Breast epithelium (tissue), 4 donors: Measurements from ENCODE around the gene STAB2. TPM values are rescaled to one million over a fixed set of nuclear protein-coding genes. Genes with fewer than 3 reads are reported as not detected.

Experiments used
- DNase-seq, 2 donors: peaks; one replicate each; pipeline ENCODE4 v3.0.0-alpha.2; 2019; ENCODE audit warnings: low spot score in 2 of 2
- H3K27ac ChIP-seq, 2 donors: fragments of 200-600 bp; sonication (generic) in 1 of 2; one replicate each; pipeline ENCODE4 v1.5.1; 2016 to 2019; ENCODE audit warnings: mild to moderate bottlenecking in 1 of 2
- H3K27me3 ChIP-seq, 2 donors: fragments of 200-600 bp; sonication (generic) in 1 of 2; one replicate each; pipeline versions ENCODE4 v1.5.1 to v1.6.0; 2017 to 2019; ENCODE audit warnings: control low read depth in 1 of 2, mild to moderate bottlenecking in 1 of 2
- H3K36me3 ChIP-seq: fragments of 200-600 bp; one replicate; pipeline ENCODE4 v1.5.1; 2019
- H3K4me1 ChIP-seq, 2 donors: fragments of 200-600 bp; sonication (generic); one replicate each; pipeline ENCODE4 v1.5.1; 2016 to 2019; ENCODE audit warnings: control low read depth in 1 of 2
- H3K4me3 ChIP-seq, 3 donors: fragments of 200-600 bp; sonication (generic); 1 replicate in 2 of 3; 2 replicates in 1 of 3; pipeline ENCODE4 v1.5.1; 2016 to 2019; ENCODE audit warnings: mild to moderate bottlenecking in 3 of 3, moderate library complexity in 2 of 3
- H3K9me3 ChIP-seq, 2 donors: fragments of 200-600 bp; sonication (generic) in 1 of 2; one replicate each; pipeline ENCODE4 v1.5.1; 2016 to 2019; ENCODE audit warnings: control low read depth in 1 of 2
- CTCF ChIP-seq, 3 donors: fragments of 450-650 bp; IDR thresholded peaks; one replicate each; pipeline ENCODE4 v1.5.1; 2016 to 2017; ENCODE audit warnings: antibody characterized with exemption in 3 of 3, mild to moderate bottlenecking in 3 of 3, moderate library complexity in 3 of 3
- POLR2A ChIP-seq: fragments of 450-650 bp; IDR thresholded peaks from one replicate; pipeline ENCODE4 v1.6.1; 2016; ENCODE audit warnings: antibody characterized with exemption, mild to moderate bottlenecking, moderate library complexity
- POLR2AphosphoS5 ChIP-seq, 3 donors: sonication (generic); formaldehyde crosslinking; IDR thresholded peaks; one replicate each; pipeline ENCODE4 v1.6.1; 2017; ENCODE audit warnings: antibody characterized with exemption in 3 of 3
- intact Hi-C: fragments of 100-400 bp; cut with DNase I; formaldehyde crosslinking; loops from one replicate; pipeline ENCODE4 v1.15.1; 2023; ENCODE audit warnings: low total_unique reads
- total RNA-seq, 3 donors: library from RNA; depleted of rRNA; stranded (reverse); fragments of >200 nt; gene quantifications; one replicate each; pipeline ENCODE4 v1.1.0, GENCODE V29; 2016

Gene STAB2
- total RNA-seq, 3 donors from 2014 or later: under 0.01 to 2.5 (median 0.16) TPM

GRCh38 chr12:103794309-103795213 lies 207.5 kb downstream of the STAB2 start:
- DNase-seq: no peak
- TF ChIP-seq CTCF (IDR thresholded peaks at IDR 0.05) (no peak), POLR2AphosphoS5 (IDR thresholded peaks at IDR 0.05) (no peak), POLR2A (no peak)
- no peak overlapping the region for H3K4me3 ChIP-seq
- H3K27me3 ChIP-seq: no peaks in the 10 kb centered on the region
- H3K36me3 ChIP-seq: no peaks in the 10 kb centered on the region
- intact Hi-C loops: no loop called here
- no peak overlapping the region for H3K27ac ChIP-seq
- no peaks in the 10 kb centered on the region for H3K9me3 ChIP-seq
- no peaks in the 10 kb centered on the region for H3K4me1 ChIP-seq

- Histone ChIP-seq H3K36me3 (no peaks in the 10 kb centered on the region), H3K9me3 (no peaks in the 10 kb centered on the region), H3K4me1 (peaks cover 0 to 11% of the 10 kb centered on the region in 2 donors), H3K4me3 (no peak overlapping the region), H3K27ac (peak overlapping the region in 1 of 2 donors; percentile 78), H3K27me3 (no peaks in the 10 kb centered on the region)
- no peak for TF ChIP-seq POLR2AphosphoS5 (IDR thresholded peaks at IDR 0.05)
- no peak for TF ChIP-seq CTCF (IDR thresholded peaks at IDR 0.05)
- TF ChIP-seq POLR2A: no peak
- DNase-seq: no peak
- intact Hi-C loops: no loop called here
Measured at GRCh38 chr12:103798586-103798985, 211.5 kb downstream of the STAB2 start.

- Histone ChIP-seq H3K9me3 (no peaks in the 10 kb centered on the region), H3K27me3 (no peaks in the 10 kb centered on the region), H3K4me1 (peaks cover 0 to 11% of the 10 kb centered on the region in 2 donors), H3K27ac (peak overlapping the region; percentile 78 to 92), H3K36me3 (no peaks in the 10 kb centered on the region), H3K4me3 (no peak overlapping the region)
- TF ChIP-seq CTCF (IDR thresholded peaks at IDR 0.05) (no peak), POLR2AphosphoS5 (IDR thresholded peaks at IDR 0.05) (peak in 1 of 3 donors; percentile 9), POLR2A (no peak)
- peak in 1 of 2 donors; percentile 26 for DNase-seq
- intact Hi-C loops: no loop called here
Measured at GRCh38 chr12:103799504-103799856, 212.4 kb downstream of the STAB2 start.

GRCh38 chr12:103799857-103800771 lies 213.0 kb downstream of the STAB2 start:
- TF ChIP-seq CTCF (IDR thresholded peaks at IDR 0.05) (no peak), POLR2AphosphoS5 (IDR thresholded peaks at IDR 0.05) (peak in 2 of 3 donors; percentile 7 to 76)
- Histone ChIP-seq H3K27ac (peak overlapping the region; percentile 78 to 92), H3K27me3 (no peaks in the 10 kb centered on the region), H3K4me1 (peaks cover 0 to 11% of the 10 kb centered on the region in 2 donors), H3K4me3 (peak overlapping the region in 2 of 3 donors; percentile 4 to 9), H3K36me3 (no peaks in the 10 kb centered on the region), H3K9me3 (no peaks in the 10 kb centered on the region)
- intact Hi-C loops: no loop called here
- peak in 1 of 2 donors; percentile 72 for DNase-seq
